ENCODE measurements around the gene DPP8.

DNA sequence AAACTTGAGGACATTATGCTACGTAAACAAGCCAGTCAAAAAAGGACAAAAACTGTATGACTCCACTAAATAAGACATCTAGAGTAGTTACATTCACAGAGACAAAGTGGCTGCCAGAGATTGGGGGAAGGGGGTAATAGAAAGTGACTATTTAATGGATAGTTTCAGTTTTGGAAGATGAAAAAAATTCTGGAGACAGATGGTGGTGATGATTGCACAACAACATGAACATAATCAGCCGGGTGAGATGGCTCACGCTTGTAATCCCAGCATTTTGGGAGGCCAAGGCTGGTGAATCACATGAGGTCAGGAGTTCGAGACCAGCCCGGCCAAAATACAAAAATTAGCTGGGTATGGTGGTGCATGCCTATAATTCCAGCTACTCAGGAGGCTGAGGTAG is 40.6 kb downstream of the DPP8 start:
- TF ChIP-seq, protein P1, sequence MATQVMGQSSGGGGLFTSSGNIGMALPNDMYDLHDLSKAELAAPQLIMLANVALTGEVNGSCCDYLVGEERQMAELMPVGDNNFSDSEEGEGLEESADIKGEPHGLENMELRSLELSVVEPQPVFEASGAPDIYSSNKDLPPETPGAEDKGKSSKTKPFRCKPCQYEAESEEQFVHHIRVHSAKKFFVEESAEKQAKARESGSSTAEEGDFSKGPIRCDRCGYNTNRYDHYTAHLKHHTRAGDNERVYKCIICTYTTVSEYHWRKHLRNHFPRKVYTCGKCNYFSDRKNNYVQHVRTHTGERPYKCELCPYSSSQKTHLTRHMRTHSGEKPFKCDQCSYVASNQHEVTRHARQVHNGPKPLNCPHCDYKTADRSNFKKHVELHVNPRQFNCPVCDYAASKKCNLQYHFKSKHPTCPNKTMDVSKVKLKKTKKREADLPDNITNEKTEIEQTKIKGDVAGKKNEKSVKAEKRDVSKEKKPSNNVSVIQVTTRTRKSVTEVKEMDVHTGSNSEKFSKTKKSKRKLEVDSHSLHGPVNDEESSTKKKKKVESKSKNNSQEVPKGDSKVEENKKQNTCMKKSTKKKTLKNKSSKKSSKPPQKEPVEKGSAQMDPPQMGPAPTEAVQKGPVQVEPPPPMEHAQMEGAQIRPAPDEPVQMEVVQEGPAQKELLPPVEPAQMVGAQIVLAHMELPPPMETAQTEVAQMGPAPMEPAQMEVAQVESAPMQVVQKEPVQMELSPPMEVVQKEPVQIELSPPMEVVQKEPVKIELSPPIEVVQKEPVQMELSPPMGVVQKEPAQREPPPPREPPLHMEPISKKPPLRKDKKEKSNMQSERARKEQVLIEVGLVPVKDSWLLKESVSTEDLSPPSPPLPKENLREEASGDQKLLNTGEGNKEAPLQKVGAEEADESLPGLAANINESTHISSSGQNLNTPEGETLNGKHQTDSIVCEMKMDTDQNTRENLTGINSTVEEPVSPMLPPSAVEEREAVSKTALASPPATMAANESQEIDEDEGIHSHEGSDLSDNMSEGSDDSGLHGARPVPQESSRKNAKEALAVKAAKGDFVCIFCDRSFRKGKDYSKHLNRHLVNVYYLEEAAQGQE (IDR thresholded peaks at IDR 0.05; ENCODE audit: borderline replicate concordance), result no peak
- TF ChIP-seq, protein P2, sequence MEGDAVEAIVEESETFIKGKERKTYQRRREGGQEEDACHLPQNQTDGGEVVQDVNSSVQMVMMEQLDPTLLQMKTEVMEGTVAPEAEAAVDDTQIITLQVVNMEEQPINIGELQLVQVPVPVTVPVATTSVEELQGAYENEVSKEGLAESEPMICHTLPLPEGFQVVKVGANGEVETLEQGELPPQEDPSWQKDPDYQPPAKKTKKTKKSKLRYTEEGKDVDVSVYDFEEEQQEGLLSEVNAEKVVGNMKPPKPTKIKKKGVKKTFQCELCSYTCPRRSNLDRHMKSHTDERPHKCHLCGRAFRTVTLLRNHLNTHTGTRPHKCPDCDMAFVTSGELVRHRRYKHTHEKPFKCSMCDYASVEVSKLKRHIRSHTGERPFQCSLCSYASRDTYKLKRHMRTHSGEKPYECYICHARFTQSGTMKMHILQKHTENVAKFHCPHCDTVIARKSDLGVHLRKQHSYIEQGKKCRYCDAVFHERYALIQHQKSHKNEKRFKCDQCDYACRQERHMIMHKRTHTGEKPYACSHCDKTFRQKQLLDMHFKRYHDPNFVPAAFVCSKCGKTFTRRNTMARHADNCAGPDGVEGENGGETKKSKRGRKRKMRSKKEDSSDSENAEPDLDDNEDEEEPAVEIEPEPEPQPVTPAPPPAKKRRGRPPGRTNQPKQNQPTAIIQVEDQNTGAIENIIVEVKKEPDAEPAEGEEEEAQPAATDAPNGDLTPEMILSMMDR (IDR thresholded peaks at IDR 0.05; ENCODE audit: poor library complexity, severe bottlenecking), result no peak
- TF ChIP-seq POLR2AphosphoS5 (IDR thresholded peaks at IDR 0.05) (no peak), EP300 (conservative IDR thresholded peaks at IDR 0.05; ENCODE audit: poor library complexity, severe bottlenecking) (no peak), TAF1 (IDR thresholded peaks at IDR 0.05; ENCODE audit: low read depth) (no peak)
